Upper lobe of right lung (tissue), 1 donor: Measurements from ENCODE around the gene KANSL3. TPM values are rescaled to one million over a fixed set of nuclear protein-coding genes. Genes with fewer than 3 reads are reported as not detected.
"Not testable (repeated sequence)": the region's sequence is repeated elsewhere in the genome, so short reads cannot be mapped to it uniquely, and the experiment has no call there.

Experiments used
- ATAC-seq: fragments of 200-7000 bp; cut with Tn5 transposase; one replicate; pipeline ENCODE4 v1.9.1; 2020; ENCODE audit warnings: mild to moderate bottlenecking, moderate library complexity
- DNase-seq: peaks from one replicate; pipeline ENCODE4 v3.0.0-alpha.2; 2020
- H3K27ac ChIP-seq: fragments of 200-600 bp; one replicate; pipeline ENCODE4 v1.8.0; 2022
- H3K27me3 ChIP-seq: fragments of 200-600 bp; one replicate; pipeline ENCODE4 v1.8.0; 2022; ENCODE audit warnings: mild to moderate bottlenecking
- H3K36me3 ChIP-seq: fragments of 200-600 bp; one replicate; pipeline ENCODE4 v1.8.0; 2022
- H3K4me1 ChIP-seq: fragments of 200-600 bp; one replicate; pipeline ENCODE4 v1.8.0; 2022
- H3K4me3 ChIP-seq: fragments of 200-600 bp; one replicate; pipeline ENCODE4 v1.8.0; 2022; ENCODE audit warnings: mild to moderate bottlenecking
- H3K9me3 ChIP-seq: fragments of 200-600 bp; one replicate; pipeline ENCODE4 v1.8.0; 2022
- intact Hi-C: fragments of 100-400 bp; cut with DNase I; formaldehyde crosslinking; loops from one replicate; pipeline ENCODE4 v1.11.0; 2022
- total RNA-seq: library from RNA; stranded (reverse); fragmentation: NEBNext Ultra II Directional; extraction: Animal tissue kit (Norgen Biotek cat#: 25700); gene quantifications from one replicate; pipeline ENCODE4 v1.2.1, GENCODE V29; 2021
- TF ChIP-seq, protein P1 (sequence below): fragments of 200-600 bp; IDR thresholded peaks from one replicate; pipeline ENCODE4 v1.8.0; 2022; ENCODE audit warnings: antibody characterized with exemption
- donor health status: DM: no; HTN: yes; CAD: no; lungs with severe emphysema.

The KANSL3 gene
- total RNA-seq, 1 donor from 2014 or later, result 50.1 TPM

GRCh38 chr2:96663177-96663576, 25.1 kb upstream of the KANSL3 start:
- intact Hi-C loops, result no loop called here
- Histone ChIP-seq H3K36me3 (no peaks in the 10 kb centered on the region), H3K9me3 (no peaks in the 10 kb centered on the region), H3K4me1 (peaks cover 10% of the 10 kb centered on the region), H3K27ac (no peak overlapping the region), H3K4me3 (no peak overlapping the region), H3K27me3 (no peaks in the 10 kb centered on the region)
- DNase-seq (no peak), ATAC-seq (peak; percentile 44)
- TF ChIP-seq, protein P1, sequence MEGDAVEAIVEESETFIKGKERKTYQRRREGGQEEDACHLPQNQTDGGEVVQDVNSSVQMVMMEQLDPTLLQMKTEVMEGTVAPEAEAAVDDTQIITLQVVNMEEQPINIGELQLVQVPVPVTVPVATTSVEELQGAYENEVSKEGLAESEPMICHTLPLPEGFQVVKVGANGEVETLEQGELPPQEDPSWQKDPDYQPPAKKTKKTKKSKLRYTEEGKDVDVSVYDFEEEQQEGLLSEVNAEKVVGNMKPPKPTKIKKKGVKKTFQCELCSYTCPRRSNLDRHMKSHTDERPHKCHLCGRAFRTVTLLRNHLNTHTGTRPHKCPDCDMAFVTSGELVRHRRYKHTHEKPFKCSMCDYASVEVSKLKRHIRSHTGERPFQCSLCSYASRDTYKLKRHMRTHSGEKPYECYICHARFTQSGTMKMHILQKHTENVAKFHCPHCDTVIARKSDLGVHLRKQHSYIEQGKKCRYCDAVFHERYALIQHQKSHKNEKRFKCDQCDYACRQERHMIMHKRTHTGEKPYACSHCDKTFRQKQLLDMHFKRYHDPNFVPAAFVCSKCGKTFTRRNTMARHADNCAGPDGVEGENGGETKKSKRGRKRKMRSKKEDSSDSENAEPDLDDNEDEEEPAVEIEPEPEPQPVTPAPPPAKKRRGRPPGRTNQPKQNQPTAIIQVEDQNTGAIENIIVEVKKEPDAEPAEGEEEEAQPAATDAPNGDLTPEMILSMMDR, result no peak

DNA sequence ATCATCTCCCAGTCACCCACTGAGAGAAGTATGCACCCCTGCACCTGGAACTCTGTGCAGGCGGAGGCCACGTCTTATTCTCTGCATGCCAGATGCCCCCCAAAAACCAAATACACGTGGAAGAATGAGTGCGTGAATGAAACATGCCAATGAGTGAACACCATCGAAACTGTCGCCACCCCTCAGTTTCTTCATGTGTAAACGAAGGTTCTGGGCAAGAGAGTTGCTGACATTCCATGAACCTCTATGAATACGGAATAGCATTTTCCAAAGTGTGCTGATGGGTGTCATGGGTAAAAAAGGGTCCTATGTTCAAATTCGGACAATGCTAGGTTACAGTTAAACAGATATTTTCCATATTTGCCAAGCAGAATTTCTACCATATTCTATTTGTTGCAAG, 24.2 kb upstream of the KANSL3 start:
- Histone ChIP-seq H3K27me3 (no peaks in the 10 kb centered on the region), H3K9me3 (no peaks in the 10 kb centered on the region), H3K4me1 (peaks cover 10% of the 10 kb centered on the region), H3K27ac (no peak overlapping the region), H3K36me3 (no peaks in the 10 kb centered on the region), H3K4me3 (no peak overlapping the region)
- intact Hi-C loops, result no loop called here
- no peak for ATAC-seq
- no peak for DNase-seq
- TF ChIP-seq, protein P1, result no peak

GRCh38 chr2:96661324-96661723, 23.2 kb upstream of the KANSL3 start:
- H3K4me3 ChIP-seq, result no peak overlapping the region
- DNase-seq, result no peak
- no peak overlapping the region for H3K27ac ChIP-seq
- no peaks in the 10 kb centered on the region for H3K27me3 ChIP-seq
- H3K9me3 ChIP-seq, result no peaks in the 10 kb centered on the region
- intact Hi-C loops, result no loop called here
- no peak for ATAC-seq
- TF ChIP-seq, protein P1, result no peak
- H3K36me3 ChIP-seq, result no peaks in the 10 kb centered on the region
- peaks cover 10% of the 10 kb centered on the region for H3K4me1 ChIP-seq

DNA sequence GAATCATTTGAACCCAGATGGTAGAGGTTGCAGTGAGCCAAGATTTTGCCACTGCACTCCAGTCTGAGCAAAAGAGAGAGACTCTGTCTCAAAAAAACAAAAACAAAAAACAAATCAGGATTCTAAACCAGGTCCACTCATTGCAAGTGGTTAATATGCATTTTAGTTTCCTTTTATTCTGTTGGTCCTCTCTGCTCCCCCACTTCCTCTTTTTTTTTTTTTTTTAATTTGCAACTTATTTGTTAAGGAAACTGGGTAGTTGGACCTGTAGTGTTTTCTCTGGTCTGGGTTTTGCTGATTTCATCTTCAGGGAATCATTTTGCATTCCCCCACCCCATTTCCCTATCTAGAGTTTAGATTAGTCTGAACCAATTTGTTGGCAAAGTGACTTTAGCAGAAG, 18.4 kb upstream of the KANSL3 start:
- no peaks in the 10 kb centered on the region for H3K36me3 ChIP-seq
- no peaks in the 10 kb centered on the region for H3K27me3 ChIP-seq
- intact Hi-C loops, result no loop called here
- H3K9me3 ChIP-seq, result no peaks in the 10 kb centered on the region
- TF ChIP-seq, protein P1, result no peak
- DNase-seq (no peak), ATAC-seq (no peak)
- no peak overlapping the region for H3K27ac ChIP-seq
- H3K4me1 ChIP-seq, result no peaks in the 10 kb centered on the region
- no peak overlapping the region for H3K4me3 ChIP-seq

GRCh38 chr2:96655526-96655925, 17.4 kb upstream of the KANSL3 start:
- DNase-seq, result no peak
- H3K27me3 ChIP-seq, result no peaks in the 10 kb centered on the region
- no peak overlapping the region for H3K4me3 ChIP-seq
- H3K36me3 ChIP-seq, result no peaks in the 10 kb centered on the region
- H3K27ac ChIP-seq, result no peak overlapping the region
- ATAC-seq, result peak; percentile 42
- TF ChIP-seq, protein P1, result no peak
- no peaks in the 10 kb centered on the region for H3K4me1 ChIP-seq
- H3K9me3 ChIP-seq, result no peaks in the 10 kb centered on the region
- intact Hi-C loops, result no loop called here

DNA sequence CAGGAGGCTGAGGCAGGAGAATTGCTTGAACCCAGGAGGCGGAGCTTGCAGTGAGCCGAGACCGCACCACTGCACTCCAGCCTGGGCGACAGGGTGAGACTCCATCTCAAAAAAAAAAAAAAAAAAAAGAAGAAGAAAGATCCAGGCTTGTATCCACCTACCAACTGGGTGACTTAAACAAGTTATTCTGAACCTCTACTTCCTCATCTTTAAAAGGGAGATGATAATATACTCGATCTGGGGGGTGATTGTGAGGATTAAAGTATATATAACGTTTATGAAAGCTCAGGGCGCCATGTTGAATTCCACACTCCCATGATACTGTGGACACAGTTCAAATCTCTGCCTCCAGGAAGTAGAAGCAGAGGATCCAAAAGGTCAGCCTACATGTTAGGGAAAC, 16.7 kb upstream of the KANSL3 start:
- H3K4me1 ChIP-seq, H3K27ac ChIP-seq, H3K27me3 ChIP-seq, DNase-seq, H3K4me3 ChIP-seq, intact Hi-C loops, H3K9me3 ChIP-seq, ATAC-seq, H3K36me3 ChIP-seq: not testable (repeated sequence)
